ENCODE results near the gene CKM.
"Not testable (repeated sequence)": the region's sequence is repeated elsewhere in the genome, so short reads cannot be mapped to it uniquely, and the experiment has no call there.

CKM gene

DNA sequence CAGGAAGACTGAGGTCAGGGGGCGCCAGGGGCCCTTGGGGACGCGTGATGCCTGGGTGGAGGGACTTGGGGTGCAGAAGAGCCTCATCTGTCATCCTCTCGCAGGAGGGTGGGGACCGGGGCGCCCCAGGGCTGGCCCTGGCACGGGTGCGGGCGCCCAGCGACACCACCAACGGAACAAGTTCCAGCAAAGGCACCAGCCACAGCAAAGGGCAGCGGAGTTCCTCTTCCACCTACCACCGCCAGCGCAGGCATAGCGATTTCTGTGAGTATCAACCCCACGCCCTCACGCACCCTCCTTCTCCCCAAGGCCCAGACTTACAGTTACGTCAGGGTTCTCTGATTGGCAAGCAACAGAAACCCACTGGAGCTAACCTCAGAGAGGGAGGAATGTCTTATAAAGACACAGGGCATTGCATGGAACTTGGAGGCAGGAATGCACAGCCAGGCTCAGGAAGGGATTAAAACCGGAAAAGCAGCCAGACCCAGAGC, 42.2 kb downstream of the CKM start:
- DNase-seq: no peak

DNA sequence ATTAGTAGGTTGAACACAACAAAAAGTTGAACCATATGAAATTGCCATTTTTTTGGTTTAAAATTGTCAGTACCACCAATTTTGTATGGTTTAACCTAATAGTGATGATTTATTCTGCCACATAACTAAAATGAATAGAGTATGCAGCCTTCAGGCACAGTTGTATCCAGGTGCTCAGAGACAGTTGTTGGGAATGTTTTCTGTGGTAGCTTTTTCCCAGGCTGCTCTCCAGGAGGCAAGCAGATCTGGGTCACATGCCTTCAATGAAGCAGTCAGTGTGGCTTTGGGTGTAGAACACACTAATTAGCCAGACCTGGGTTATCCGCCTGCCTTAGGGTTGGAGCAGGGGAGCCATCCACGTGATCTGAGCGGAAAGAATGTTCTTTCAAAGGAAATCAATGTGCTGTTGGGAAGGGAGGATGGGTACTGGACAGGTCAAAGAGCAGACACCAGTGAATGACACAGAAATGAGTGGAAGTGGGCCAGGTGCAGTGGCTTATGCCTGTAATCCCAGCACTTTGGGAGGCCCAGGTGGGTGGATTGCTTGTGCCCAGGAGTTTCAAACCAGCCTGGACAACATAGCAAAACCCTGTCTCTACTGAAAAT, 43.0 kb downstream of the CKM start:
- no peak for DNase-seq

DNA sequence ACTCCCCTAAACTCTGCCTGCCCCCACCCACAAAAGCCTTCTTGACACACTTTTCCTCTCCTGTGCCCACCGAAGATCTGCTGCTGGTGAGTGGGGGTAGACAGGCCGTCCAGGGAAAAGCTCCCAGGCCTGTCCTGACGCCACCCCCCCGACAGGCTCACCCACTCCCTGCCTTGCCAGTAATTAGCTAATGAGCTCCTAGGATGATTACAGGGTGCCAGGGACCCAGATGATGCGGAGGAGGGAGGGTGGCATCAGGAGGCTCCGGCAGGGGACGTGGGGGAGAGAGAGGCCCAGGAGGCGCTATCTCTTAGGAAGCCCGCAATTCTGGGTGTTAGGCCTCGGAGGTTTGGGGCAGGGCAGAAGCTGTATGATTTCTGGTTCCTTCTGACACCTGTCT, 44.6 kb downstream of the CKM start:
- DNase-seq: no peak

DNA sequence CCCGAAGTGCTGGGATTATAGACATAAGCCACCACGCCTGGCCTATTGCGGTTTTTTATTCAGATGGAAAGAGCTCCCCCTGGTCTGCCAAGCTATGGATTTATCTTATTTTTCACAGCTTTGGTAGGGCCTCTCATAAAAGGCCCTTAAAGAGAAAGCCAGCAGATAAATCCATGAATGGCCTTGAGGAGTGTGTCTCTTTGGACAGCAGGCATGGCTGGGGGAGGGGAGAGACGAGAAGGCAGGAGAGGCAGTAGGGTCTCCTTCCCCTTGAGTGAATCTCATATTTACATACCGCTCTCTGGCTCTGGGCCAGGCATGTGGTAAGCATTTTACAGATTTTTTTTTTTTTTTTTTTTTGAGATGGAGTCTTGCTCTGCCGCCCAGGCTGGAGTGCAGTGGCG, 46.4 kb downstream of the CKM start:
- DNase-seq: peak; percentile 90

DNA sequence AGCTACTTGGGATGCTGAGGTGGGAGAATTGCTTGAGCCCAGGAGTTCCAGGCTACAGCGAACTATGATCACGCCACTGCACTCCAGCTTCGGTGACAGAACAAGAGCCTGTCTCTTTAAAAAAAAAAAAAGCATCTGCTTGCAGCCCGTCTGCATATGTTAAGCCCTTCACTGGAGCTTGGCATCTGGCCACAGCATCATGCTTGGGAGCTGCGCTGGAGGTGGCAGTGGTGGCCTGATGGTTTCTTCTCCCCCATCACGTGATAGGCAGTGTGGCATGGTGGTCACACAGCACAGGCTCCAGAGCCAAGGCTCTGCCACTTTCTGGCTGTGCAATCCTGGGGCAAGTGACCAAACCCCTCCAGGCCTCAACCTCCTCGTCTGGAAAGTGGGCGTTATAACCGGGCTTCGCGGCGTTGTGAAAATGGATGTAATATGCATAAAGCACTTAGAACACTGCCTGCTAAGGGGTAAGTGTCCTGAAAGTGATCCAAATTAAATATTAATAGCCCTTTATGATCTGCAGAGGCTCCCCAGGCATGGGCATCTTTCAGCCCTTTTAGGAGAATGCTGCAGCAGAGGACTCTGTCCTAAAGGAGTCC, 47.2 kb downstream of the CKM start:
- peak; percentile 80 for DNase-seq

DNA sequence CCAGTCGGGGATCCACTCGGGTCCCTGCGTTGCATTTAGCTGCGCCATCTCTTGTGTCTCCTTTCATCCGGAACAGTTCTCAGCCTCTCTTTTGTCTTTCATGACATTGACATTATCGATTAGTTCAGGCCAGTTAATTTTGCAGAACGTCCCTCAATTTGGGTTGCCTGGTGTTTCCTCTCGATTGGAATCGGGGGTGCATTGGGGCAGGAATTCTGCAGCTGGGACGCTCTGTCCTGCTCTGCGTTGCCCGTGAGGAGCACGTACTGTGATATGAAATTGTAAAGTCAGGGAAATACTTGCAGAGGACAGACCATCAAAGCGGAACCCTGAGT, 49.2 kb downstream of the CKM start:
- DNase-seq: no peak

DNA sequence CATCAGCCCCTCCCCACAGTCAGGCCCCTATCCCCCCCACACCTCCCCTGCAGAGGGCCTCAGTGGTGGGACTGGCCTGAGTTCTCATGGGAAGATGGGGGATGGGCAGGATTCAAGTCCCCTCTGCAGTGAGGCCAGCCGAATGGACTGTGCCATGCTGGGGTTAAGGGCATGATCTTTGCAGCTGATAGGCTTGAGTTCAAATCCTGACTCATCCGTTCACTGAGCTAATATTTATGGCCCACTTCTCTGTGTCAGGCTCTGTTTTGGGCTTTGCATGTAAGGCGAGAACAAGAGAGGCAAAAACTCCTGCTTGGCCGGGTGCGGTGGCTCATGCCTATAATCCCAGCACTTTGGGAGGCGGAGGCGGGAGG, 51.0 kb downstream of the CKM start:
- DNase-seq: no peak

DNA sequence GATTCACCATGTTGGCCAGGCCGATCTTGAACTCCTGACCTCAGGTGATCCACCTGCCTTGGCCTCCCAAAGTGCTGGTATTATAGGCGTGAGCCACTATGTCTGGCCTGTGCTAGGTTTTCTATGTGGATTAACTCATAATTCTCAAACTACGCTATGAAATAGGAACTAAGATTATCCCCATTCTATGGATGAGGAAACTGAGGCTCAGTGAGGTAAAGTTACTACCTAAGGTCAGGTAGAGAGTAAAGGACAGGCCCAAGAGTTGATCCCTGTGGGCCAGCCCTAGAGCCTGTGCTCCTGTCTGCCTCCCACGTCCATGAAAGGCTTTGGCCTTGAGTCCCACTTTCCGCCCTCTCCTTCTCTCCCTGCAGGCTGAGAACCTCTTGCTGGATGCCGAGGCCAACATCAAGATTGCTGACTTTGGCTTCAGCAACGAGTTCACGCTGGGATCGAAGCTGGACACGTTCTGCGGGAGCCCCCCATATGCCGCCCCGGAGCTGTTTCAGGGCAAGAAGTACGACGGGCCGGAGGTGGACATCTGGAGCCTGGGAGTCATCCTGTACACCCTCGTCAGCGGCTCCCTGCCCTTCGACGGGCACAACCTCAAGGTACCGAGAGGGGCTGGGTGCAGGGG, 51.5 kb downstream of the CKM start:
- no peak for DNase-seq

DNA sequence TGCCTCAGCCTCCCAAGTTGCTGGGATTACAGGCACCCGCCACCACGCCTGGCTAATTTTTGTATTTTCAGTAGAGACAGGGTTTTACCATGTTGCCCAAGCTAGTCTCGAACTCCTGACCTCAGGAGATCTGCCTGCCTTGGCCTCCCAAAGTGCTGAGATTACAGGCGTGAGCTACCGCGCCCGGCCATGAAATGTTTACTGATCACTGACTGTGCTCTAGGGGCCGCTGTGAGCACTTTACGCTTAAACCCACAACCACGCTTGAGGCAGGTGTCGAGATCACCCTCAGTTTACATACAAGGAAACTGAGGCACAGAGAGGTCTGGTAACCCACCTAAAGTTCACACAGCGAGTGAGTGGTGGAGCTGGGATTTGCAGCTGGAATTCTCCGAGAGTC, 52.7 kb downstream of the CKM start:
- not testable (repeated sequence) for DNase-seq

DNA sequence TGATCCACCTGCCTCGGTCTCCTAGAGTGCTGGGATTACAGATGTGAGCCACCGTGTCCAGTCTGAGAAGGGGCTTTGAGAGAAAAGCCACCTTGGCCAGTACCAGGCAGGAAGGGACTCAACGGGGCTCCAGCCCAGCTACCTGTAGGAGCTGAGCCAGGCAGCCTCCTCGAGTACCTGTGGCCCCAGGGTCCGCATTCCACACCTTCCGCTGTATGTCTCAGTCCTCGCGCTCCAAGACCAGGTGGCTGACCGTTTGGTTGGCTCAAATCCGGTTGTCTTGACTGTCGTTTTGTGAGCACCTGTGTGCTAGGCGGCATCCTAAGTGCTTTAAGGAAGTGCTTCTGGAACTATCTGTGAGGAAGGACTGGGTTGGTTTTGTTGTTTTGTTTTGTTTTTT, 55.4 kb downstream of the CKM start:
- DNase-seq: no peak

DNA sequence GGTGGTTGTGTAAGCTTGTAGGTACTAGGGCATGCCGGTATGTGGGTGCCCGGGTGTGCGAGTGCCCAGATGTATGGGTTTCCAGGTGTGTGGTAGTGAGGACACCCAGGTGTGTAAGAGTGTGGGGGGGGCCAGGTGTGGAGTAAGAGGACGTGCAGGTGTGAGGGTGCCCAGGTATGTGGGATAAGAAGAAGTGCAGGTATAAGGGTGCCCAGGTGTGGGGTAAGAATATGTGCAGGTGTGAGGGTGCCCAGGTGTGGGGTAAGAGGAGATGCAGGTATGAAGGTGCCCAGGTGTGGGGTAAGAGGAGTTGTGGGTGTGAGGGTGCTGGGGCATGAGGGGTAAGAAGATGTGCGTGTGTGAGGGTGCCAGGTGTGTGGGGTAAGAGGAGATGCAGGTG, 57.3 kb downstream of the CKM start:
- DNase-seq: no peak

DNA sequence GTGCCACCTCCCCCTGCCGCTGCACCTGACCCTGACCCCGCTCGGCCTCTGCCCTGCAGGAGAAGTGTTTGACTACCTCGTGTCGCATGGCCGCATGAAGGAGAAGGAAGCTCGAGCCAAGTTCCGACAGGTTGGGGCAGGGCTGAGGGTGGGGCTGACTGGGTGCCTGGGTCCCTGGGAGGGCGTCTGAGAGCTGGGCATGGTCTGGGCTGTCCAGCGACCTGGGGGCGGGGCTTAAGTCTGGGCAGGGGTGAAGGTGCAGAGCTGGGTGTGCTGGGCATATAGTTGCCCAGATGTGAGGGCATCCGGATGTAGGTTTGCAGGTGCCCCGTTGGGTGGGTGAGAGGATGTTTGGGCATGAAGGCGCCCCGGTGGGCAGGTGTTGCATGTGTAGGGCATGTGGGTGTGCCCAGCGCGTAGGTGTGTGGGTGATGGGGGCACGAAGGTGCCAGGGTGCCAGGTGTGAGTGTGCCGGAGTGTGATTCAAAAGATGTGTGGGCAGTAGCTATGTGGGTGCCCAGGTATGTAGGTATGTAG, 57.8 kb downstream of the CKM start:
- DNase-seq: no peak

DNA sequence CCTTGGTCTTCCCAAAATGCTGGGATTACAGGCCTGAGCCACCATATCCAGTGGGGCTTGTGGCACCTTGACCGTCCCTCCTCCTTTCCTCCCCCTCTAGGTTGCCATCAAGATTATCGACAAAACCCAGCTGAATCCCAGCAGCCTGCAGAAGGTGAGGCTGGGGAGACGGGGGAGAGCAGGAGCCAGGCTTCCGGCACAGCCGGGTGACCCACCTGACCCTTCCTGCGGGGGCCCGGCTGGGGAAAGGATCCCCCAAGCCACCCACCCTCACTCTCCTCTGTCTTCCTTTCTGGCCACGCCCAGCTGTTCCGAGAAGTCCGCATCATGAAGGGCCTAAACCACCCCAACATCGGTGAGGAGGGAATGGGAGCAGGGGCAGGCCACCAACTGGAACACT, 59.7 kb downstream of the CKM start:
- DNase-seq: no peak

DNA sequence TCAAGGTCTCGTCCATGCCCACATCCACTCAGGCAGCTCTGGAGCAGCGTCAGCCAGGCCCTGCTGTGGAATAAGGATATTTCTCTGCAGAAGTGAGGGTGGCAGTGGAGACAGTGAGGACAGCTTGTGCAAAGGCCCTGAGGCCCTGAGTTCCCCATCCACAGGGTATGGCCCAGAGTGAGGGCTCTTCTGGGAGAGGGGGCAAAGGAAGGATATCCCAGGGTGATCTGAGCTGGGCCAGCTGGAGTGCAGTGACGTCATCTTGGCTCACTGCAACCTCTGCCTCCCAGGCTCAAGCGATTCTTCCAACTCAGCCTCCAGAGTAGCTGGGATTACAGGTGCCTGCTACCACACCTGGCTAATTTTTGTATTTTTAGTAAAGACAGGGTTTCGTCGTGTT, 60.1 kb downstream of the CKM start:
- DNase-seq: no peak

DNA sequence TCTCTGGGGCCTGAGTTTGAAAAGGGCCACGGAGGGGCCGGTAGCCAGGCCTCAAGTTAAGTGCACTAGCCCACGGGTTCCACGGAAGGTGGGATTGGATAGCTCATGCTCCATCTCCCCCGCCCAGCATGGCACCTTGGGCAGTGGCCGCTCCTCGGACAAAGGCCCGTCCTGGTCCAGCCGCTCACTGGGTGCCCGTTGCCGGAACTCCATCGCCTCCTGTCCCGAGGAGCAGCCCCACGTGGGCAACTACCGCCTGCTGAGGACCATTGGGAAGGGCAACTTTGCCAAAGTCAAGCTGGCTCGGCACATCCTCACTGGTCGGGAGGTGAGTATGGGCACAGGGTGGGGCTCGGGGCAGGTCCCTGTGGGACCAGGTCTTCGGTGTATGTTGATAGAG, 63.8 kb downstream of the CKM start:
- DNase-seq: no peak

DNA sequence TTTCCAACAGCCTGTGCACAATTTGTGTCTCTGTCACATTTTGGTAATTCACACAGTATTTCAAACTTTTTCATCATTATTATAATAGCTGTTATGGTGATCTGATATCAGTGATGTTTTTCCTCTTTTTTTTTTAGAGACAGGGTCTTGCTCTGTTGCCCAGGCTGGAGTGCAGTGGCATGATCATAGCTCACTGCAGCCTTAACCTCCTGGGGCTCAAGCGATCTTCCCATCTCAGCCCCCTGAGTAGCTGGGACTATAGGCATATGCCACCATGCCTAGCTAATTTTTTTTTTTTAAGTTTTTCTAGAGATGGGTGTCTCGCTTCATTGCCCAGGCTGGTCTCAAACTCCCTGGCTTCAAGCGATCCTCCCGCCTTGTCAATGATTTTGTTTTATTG, 65.8 kb downstream of the CKM start:
- DNase-seq: no peak

All from DMS79 (cell line).